Loucy (cell line): Measurements from ENCODE around the gene CYTH3.

ENCODE experiments used
- EZH2phosphoT487 ChIP-seq: fragments of 200-600 bp; IDR thresholded peaks from 2 replicates; pipeline ENCODE4 v1.6.1; 2018; ENCODE audit warnings: antibody characterized with exemption, mild to moderate bottlenecking, moderate library complexity, borderline replicate concordance
- TF ChIP-seq, protein P1 (sequence below): fragments of 200-600 bp; sonication (generic); conservative IDR thresholded peaks from 2 replicates; pipeline ENCODE4 v1.5.1; 2014; ENCODE audit warnings: mild to moderate bottlenecking, antibody characterized with exemption, low read length

DNA sequence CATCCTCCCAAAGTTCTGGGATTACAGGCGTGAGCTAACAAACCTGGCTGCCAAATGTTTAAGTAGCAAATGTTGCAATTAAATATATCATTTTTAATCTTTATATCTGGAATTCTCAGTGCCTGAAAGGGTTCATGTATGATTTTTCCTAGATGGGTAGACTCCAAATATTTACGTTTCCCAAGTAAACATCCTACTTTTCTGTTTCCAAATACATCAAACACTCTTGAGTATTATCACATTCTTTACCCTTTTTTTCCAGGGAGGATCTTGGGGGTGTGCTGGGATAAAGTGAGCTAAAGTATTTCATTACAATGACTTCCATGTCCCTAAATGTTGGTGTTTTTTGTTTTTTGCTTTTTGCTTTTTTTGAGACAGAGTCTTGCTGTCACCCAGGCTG is 32.9 kb upstream of the CYTH3 start:
- TF ChIP-seq, protein P1, sequence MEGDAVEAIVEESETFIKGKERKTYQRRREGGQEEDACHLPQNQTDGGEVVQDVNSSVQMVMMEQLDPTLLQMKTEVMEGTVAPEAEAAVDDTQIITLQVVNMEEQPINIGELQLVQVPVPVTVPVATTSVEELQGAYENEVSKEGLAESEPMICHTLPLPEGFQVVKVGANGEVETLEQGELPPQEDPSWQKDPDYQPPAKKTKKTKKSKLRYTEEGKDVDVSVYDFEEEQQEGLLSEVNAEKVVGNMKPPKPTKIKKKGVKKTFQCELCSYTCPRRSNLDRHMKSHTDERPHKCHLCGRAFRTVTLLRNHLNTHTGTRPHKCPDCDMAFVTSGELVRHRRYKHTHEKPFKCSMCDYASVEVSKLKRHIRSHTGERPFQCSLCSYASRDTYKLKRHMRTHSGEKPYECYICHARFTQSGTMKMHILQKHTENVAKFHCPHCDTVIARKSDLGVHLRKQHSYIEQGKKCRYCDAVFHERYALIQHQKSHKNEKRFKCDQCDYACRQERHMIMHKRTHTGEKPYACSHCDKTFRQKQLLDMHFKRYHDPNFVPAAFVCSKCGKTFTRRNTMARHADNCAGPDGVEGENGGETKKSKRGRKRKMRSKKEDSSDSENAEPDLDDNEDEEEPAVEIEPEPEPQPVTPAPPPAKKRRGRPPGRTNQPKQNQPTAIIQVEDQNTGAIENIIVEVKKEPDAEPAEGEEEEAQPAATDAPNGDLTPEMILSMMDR: no peak
- TF ChIP-seq EZH2phosphoT487: no peak
